SK-N-SH treated with all-trans-retinoic acid at 6 μM for 48 hours (cell line): Measurements from ENCODE around the gene ETV6.

Experiments
- ATAC-seq: fragments of 200-7000 bp; cut with Tn5 transposase; 3 replicates; pipeline ENCODE4 v1.9.1; 2020; ENCODE audit warnings: mild to moderate bottlenecking, moderate library complexity
- ARNTL ChIP-seq: fragments of 450-650 bp; formaldehyde crosslinking; IDR thresholded peaks from 2 replicates; pipeline ENCODE4 v1.5.0; 2020; ENCODE audit warnings: low read depth, mild to moderate bottlenecking, moderate library complexity, borderline replicate concordance
- BACH2 ChIP-seq: fragments of 250-450 bp; sonication (Bioruptor Pico); IDR thresholded peaks from 2 replicates; pipeline ENCODE4 v1.9.0; 2021; ENCODE audit warnings: mild to moderate bottlenecking, borderline replicate concordance
- CSDC2 ChIP-seq: fragments of 250-450 bp; sonication (Bioruptor Pico); IDR thresholded peaks from 2 replicates; pipeline ENCODE4 v1.5.0; 2020; ENCODE audit warnings: mild to moderate bottlenecking, moderate library complexity
- CSRNP3 ChIP-seq: fragments of 250-450 bp; sonication (Bioruptor Pico); IDR thresholded peaks from 2 replicates; pipeline ENCODE4 v1.5.1; 2021; ENCODE audit warnings: mild to moderate bottlenecking, moderate library complexity
- GLIS3 ChIP-seq: fragments of 250-450 bp; sonication (Bioruptor Pico); IDR thresholded peaks from 2 replicates; pipeline ENCODE4 v1.5.0; 2020; ENCODE audit warnings: mild to moderate bottlenecking, moderate library complexity
- ISL1 ChIP-seq: fragments of 250-450 bp; sonication (Bioruptor Pico); IDR thresholded peaks from 2 replicates; pipeline ENCODE4 v2.1.2; 2022; ENCODE audit warnings: mild to moderate bottlenecking, moderate library complexity
- OSR1 ChIP-seq: fragments of 250-450 bp; sonication (Bioruptor Pico); IDR thresholded peaks from 2 replicates; pipeline ENCODE4 v1.8.0; 2022; ENCODE audit warnings: moderate library complexity, mild to moderate bottlenecking, inconsistent platforms
- POU6F1 ChIP-seq: fragments of 250-450 bp; sonication (Bioruptor Pico); IDR thresholded peaks from 2 replicates; pipeline ENCODE4 v1.8.0; 2021; ENCODE audit warnings: low read depth, mild to moderate bottlenecking, moderate library complexity, borderline replicate concordance
- PPARA ChIP-seq: fragments of 250-450 bp; sonication (Bioruptor Pico); IDR thresholded peaks from 2 replicates; pipeline ENCODE4 v1.5.0; 2020; ENCODE audit warnings: mild to moderate bottlenecking, borderline replicate concordance
- RARB ChIP-seq: fragments of 250-450 bp; sonication (Bioruptor Pico); IDR thresholded peaks from 2 replicates; pipeline ENCODE4 v1.8.0; 2021; ENCODE audit warnings: mild to moderate bottlenecking, moderate library complexity
- SNAI2 ChIP-seq: fragments of 250-450 bp; sonication (Bioruptor Pico); IDR thresholded peaks from 2 replicates; pipeline ENCODE4 v1.5.0; 2020; ENCODE audit warnings: mild to moderate bottlenecking, moderate library complexity
- ZC3H10 ChIP-seq: fragments of 250-450 bp; sonication (Bioruptor Pico); IDR thresholded peaks from 2 replicates; pipeline ENCODE4 v1.5.1; 2021; ENCODE audit warnings: mild to moderate bottlenecking, moderate library complexity
- ZFP3 ChIP-seq: fragments of 250-450 bp; sonication (Bioruptor Pico); IDR thresholded peaks from 2 replicates; pipeline ENCODE4 v1.5.0; 2020; ENCODE audit warnings: mild to moderate bottlenecking, moderate library complexity
- ZFP30 ChIP-seq: fragments of 450-650 bp; formaldehyde crosslinking; IDR thresholded peaks from 2 replicates; pipeline ENCODE4 v1.5.0; 2022; ENCODE audit warnings: mild to moderate bottlenecking, moderate library complexity
- ZNF565 ChIP-seq: fragments of 450-650 bp; formaldehyde crosslinking; conservative IDR thresholded peaks from 2 replicates; pipeline ENCODE4 v1.5.0; 2020; ENCODE audit warnings: low read depth, mild to moderate bottlenecking, moderate library complexity
- ZNF70 ChIP-seq: fragments of 450-650 bp; formaldehyde crosslinking; IDR thresholded peaks from 2 replicates; pipeline ENCODE4 v1.5.0; 2020; ENCODE audit warnings: mild to moderate bottlenecking, moderate library complexity
- ZNF8 ChIP-seq: fragments of 450-650 bp; formaldehyde crosslinking; IDR thresholded peaks from 2 replicates; pipeline ENCODE4 v1.5.0; 2020; ENCODE audit warnings: mild to moderate bottlenecking, moderate library complexity
- TF ChIP-seq, protein P1 (sequence below): fragments of 250-450 bp; sonication (Bioruptor Pico); IDR thresholded peaks from 2 replicates; pipeline ENCODE4 v1.5.1; 2020; ENCODE audit warnings: low read depth, mild to moderate bottlenecking, moderate library complexity
- TF ChIP-seq, protein P2 (sequence below): fragments of 250-450 bp; sonication (Bioruptor Pico); IDR thresholded peaks from 2 replicates; pipeline ENCODE4 v1.5.0; 2020; ENCODE audit warnings: mild to moderate bottlenecking, moderate library complexity
- TF ChIP-seq, protein P3 (sequence below): fragments of 250-450 bp; sonication (Bioruptor Pico); IDR thresholded peaks from 2 replicates; pipeline ENCODE4 v1.8.0; 2020; ENCODE audit warnings: mild to moderate bottlenecking, moderate library complexity, borderline replicate concordance

Gene ETV6

DNA sequence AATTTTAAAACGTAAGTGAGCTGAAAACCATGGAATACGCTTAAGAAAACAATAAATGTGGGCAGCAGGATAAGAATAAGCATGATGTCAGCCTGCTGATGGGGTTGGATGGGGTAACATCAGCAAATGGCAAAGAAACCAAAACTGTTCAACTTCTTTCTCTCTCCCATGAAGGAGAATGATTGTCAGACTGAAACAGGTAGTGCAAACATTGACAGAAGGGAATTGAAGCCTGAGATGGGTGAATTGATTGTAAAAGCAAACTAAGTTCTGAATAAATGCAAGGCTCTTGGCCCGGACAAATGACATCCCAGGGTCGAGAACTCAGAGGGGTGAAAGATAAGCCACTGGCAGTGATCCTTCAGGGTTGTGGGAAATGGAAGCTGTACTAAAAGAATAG is 182.6 kb downstream of the ETV6 start:
- TF ChIP-seq POU6F1 (CRISPR knock-in tag) = no peak
- no peak for TF ChIP-seq GLIS3
- TF ChIP-seq ZNF70 = no peak
- TF ChIP-seq RARB (CRISPR knock-in tag) = no peak
- no peak for TF ChIP-seq ZFP30
- TF ChIP-seq ZC3H10 (CRISPR knock-in tag) = no peak
- TF ChIP-seq PPARA = no peak
- no peak for TF ChIP-seq ZNF565
- no peak for TF ChIP-seq CSRNP3 (CRISPR knock-in tag)
- TF ChIP-seq, protein P1, sequence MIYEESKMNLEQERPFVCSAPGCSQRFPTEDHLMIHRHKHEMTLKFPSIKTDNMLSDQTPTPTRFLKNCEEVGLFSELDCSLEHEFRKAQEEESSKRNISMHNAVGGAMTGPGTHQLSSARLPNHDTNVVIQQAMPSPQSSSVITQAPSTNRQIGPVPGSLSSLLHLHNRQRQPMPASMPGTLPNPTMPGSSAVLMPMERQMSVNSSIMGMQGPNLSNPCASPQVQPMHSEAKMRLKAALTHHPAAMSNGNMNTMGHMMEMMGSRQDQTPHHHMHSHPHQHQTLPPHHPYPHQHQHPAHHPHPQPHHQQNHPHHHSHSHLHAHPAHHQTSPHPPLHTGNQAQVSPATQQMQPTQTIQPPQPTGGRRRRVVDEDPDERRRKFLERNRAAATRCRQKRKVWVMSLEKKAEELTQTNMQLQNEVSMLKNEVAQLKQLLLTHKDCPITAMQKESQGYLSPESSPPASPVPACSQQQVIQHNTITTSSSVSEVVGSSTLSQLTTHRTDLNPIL (CRISPR knock-in tag) = no peak
- TF ChIP-seq BACH2 (CRISPR knock-in tag) = no peak
- TF ChIP-seq SNAI2 (CRISPR knock-in tag) = no peak
- TF ChIP-seq, protein P2, sequence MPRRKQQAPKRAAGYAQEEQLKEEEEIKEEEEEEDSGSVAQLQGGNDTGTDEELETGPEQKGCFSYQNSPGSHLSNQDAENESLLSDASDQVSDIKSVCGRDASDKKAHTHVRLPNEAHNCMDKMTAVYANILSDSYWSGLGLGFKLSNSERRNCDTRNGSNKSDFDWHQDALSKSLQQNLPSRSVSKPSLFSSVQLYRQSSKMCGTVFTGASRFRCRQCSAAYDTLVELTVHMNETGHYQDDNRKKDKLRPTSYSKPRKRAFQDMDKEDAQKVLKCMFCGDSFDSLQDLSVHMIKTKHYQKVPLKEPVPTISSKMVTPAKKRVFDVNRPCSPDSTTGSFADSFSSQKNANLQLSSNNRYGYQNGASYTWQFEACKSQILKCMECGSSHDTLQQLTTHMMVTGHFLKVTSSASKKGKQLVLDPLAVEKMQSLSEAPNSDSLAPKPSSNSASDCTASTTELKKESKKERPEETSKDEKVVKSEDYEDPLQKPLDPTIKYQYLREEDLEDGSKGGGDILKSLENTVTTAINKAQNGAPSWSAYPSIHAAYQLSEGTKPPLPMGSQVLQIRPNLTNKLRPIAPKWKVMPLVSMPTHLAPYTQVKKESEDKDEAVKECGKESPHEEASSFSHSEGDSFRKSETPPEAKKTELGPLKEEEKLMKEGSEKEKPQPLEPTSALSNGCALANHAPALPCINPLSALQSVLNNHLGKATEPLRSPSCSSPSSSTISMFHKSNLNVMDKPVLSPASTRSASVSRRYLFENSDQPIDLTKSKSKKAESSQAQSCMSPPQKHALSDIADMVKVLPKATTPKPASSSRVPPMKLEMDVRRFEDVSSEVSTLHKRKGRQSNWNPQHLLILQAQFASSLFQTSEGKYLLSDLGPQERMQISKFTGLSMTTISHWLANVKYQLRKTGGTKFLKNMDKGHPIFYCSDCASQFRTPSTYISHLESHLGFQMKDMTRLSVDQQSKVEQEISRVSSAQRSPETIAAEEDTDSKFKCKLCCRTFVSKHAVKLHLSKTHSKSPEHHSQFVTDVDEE (CRISPR knock-in tag) = no peak
- no peak for TF ChIP-seq OSR1 (CRISPR knock-in tag)
- TF ChIP-seq, all 23 proteins: peak for 0
- ATAC-seq = no peak

DNA sequence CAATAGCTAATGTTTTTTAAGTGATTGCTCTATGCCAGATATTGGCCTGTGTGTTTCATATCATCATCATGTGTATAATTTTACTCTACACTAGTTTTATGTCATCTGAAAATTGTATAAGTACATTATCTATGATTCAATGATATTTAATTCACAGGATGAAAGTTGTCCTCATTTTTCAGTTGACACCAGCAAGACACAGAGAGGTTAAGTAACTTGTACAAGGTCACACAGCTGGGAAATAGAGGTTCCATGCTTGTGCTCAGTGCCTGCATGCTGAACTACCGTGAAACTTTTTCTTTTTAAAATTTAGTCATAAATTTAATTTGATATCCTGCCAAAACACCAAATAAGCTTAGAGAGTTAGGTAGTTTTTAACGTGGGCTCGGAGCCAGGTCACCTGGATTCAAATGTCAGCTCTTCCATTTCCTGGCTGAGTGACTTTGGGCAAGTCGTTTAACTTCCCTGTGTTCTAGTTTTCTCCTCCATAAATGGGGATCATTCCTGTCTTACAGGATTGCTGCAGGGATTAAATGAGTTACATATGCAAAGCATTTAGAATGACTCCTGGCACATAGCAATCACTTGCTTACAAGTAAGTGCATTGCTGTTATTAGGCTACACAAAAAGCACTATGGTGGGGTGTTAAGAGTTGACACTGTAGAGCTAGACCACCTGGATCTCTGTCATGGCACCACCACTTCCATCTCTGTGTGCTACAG is 183.9 kb downstream of the ETV6 start:
- ATAC-seq = no peak
- TF ChIP-seq GLIS3 = no peak
- TF ChIP-seq ZNF8 (CRISPR knock-in tag) = no peak
- TF ChIP-seq, protein P3, sequence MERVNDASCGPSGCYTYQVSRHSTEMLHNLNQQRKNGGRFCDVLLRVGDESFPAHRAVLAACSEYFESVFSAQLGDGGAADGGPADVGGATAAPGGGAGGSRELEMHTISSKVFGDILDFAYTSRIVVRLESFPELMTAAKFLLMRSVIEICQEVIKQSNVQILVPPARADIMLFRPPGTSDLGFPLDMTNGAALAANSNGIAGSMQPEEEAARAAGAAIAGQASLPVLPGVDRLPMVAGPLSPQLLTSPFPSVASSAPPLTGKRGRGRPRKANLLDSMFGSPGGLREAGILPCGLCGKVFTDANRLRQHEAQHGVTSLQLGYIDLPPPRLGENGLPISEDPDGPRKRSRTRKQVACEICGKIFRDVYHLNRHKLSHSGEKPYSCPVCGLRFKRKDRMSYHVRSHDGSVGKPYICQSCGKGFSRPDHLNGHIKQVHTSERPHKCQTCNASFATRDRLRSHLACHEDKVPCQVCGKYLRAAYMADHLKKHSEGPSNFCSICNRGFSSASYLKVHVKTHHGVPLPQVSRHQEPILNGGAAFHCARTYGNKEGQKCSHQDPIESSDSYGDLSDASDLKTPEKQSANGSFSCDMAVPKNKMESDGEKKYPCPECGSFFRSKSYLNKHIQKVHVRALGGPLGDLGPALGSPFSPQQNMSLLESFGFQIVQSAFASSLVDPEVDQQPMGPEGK (CRISPR knock-in tag) = no peak
- TF ChIP-seq CSDC2 (CRISPR knock-in tag) = no peak
- TF ChIP-seq ZFP3 (CRISPR knock-in tag) = no peak

DNA sequence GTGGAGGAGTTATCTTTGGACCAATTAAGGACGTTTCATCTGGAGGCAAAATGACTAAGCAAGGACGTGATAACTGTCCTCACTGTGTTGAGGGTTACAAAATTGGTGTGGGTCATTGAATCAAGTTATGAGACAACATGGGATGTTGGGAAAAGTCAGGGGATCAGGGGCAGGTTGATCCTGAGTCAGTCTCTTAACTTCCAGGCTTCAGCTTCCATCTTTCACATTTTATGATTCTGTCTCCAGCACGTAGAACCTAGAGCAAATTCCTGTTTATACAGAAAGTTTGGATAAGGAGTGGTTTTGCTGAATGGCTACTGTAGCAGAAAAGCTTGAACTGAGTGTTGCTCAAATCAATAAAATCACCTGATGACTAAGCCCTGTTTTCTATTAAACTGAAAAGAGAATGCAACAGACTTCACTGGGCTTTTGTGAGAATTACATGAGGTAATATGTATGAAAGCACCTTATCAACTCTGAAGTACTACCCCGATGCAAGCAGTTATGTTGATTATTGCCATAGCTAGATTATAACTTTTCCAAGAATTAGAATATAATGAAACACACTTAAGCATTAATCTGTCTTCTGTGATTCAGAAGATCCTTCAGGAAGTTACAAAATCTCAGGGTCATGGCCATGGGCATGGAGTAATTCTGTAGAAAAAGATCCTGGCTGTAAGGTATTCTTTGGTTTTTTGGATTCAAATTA is 184.8 kb downstream of the ETV6 start:
- ATAC-seq = no peak
- no peak for TF ChIP-seq CSRNP3 (CRISPR knock-in tag)
- TF ChIP-seq BACH2 (CRISPR knock-in tag) = no peak
- no peak for TF ChIP-seq ZNF8 (CRISPR knock-in tag)
- TF ChIP-seq RARB (CRISPR knock-in tag) = no peak
- TF ChIP-seq, protein P1 (CRISPR knock-in tag) = no peak
- no peak for TF ChIP-seq POU6F1 (CRISPR knock-in tag)
- TF ChIP-seq ISL1 = no peak
- TF ChIP-seq, protein P3 (CRISPR knock-in tag) = no peak
- TF ChIP-seq ZFP30 = no peak
- no peak for TF ChIP-seq OSR1 (CRISPR knock-in tag)
- no peak for TF ChIP-seq ARNTL
